ENCODE data around the gene ATP2B2. TPM values are rescaled to one million over a fixed set of nuclear protein-coding genes. Genes with fewer than 3 reads are reported as not detected.

Gene ATP2B2
- total and polyA plus RNA-seq, 9 of the 15 experiments (the other 6 are each of a cell fraction or from before 2014, with no cell fraction given) = 0.06 TPM; not detected in 8

- TF ChIP-seq ATF6 (CRISPR knock-in tag; IDR thresholded peaks at IDR 0.05) (no peak), SRSF7 (optimal IDR thresholded peaks at IDR 0.05; ENCODE audit: low read depth, low read length) (no peak), MXI1 (IDR thresholded peaks at IDR 0.05; ENCODE audit: low read depth, low read length) (no peak), MITF (IDR thresholded peaks at IDR 0.05) (no peak), USF1 (CRISPR knock-in tag; IDR thresholded peaks at IDR 0.05) (no peak), ZFP36 (IDR thresholded peaks at IDR 0.05; ENCODE audit: low read depth, low read length, partially characterized antibody) (peak; percentile 20), CBFB (CRISPR knock-in tag; IDR thresholded peaks at IDR 0.05) (no peak), NFIC (IDR thresholded peaks at IDR 0.05) (no peak), C11orf30 (IDR thresholded peaks at IDR 0.05; ENCODE audit: low read depth) (peak; percentile 69), ZNF561 (CRISPR knock-in tag; conservative IDR thresholded peaks at IDR 0.05) (no peak), RBBP5 (IDR thresholded peaks at IDR 0.05; ENCODE audit: borderline replicate concordance, insufficient read depth, low read length, poor library complexity, severe bottlenecking) (peak; percentile 37), HNRNPH1 (optimal IDR thresholded peaks at IDR 0.05; ENCODE audit: low read depth, low read length) (no peak), RUNX1 (IDR thresholded peaks at IDR 0.05; ENCODE audit: low read depth) (no peak), NCOA6 (IDR thresholded peaks at IDR 0.05) (no peak), CCAR2 (IDR thresholded peaks at IDR 0.05; ENCODE audit: low read depth, low read length) (no peak), ZHX1 (conservative IDR thresholded peaks at IDR 0.05; ENCODE audit: low read length) (no peak), CREBBP (IDR thresholded peaks at IDR 0.05; ENCODE audit: low read depth, low read length) (no peak), ARHGAP35 (IDR thresholded peaks at IDR 0.05; ENCODE audit: partially characterized antibody) (no peak), SIN3B (IDR thresholded peaks at IDR 0.05; ENCODE audit: low read depth) (no peak), RBM34 (IDR thresholded peaks at IDR 0.05; ENCODE audit: borderline replicate concordance, insufficient read depth, low read length) (no peak), ATF4 (CRISPR knock-in tag; IDR thresholded peaks at IDR 0.05) (no peak)
These were observed 225.8 kb downstream of the ATP2B2 start (continued) for GRCh38 chr3:10279384-10280176.
